SK-N-SH treated with all-trans-retinoic acid at 6 μM for 48 hours (cell line): ENCODE data around the gene NFKBIZ.

Source experiments
- BACH2 ChIP-seq: fragments of 250-450 bp; sonication (Bioruptor Pico); IDR thresholded peaks from 2 replicates; pipeline ENCODE4 v1.9.0; 2021; ENCODE audit warnings: mild to moderate bottlenecking, borderline replicate concordance
- CSRNP3 ChIP-seq: fragments of 250-450 bp; sonication (Bioruptor Pico); IDR thresholded peaks from 2 replicates; pipeline ENCODE4 v1.5.1; 2021; ENCODE audit warnings: mild to moderate bottlenecking, moderate library complexity
- OSR1 ChIP-seq: fragments of 250-450 bp; sonication (Bioruptor Pico); IDR thresholded peaks from 2 replicates; pipeline ENCODE4 v1.8.0; 2022; ENCODE audit warnings: moderate library complexity, mild to moderate bottlenecking, inconsistent platforms
- RARB ChIP-seq: fragments of 250-450 bp; sonication (Bioruptor Pico); IDR thresholded peaks from 2 replicates; pipeline ENCODE4 v1.8.0; 2021; ENCODE audit warnings: mild to moderate bottlenecking, moderate library complexity
- TCF4 ChIP-seq: fragments of 250-450 bp; sonication (Bioruptor Pico); IDR thresholded peaks from 2 replicates; pipeline ENCODE4 v1.8.0; 2021; ENCODE audit warnings: mild to moderate bottlenecking, moderate library complexity, borderline replicate concordance
- ZFP3 ChIP-seq: fragments of 250-450 bp; sonication (Bioruptor Pico); IDR thresholded peaks from 2 replicates; pipeline ENCODE4 v1.5.0; 2020; ENCODE audit warnings: mild to moderate bottlenecking, moderate library complexity
- ZFP30 ChIP-seq: fragments of 450-650 bp; formaldehyde crosslinking; IDR thresholded peaks from 2 replicates; pipeline ENCODE4 v1.5.0; 2022; ENCODE audit warnings: mild to moderate bottlenecking, moderate library complexity
- ZNF70 ChIP-seq: fragments of 450-650 bp; formaldehyde crosslinking; IDR thresholded peaks from 2 replicates; pipeline ENCODE4 v1.5.0; 2020; ENCODE audit warnings: mild to moderate bottlenecking, moderate library complexity

- no peak for TF ChIP-seq CSRNP3 (CRISPR knock-in tag)
- no peak for TF ChIP-seq ZNF70 (CRISPR knock-in tag)
- TF ChIP-seq ZFP3 (CRISPR knock-in tag) = no peak
- no peak for TF ChIP-seq RARB
- TF ChIP-seq TCF4 (CRISPR knock-in tag) = no peak
- TF ChIP-seq BACH2 (CRISPR knock-in tag) = no peak
- no peak for TF ChIP-seq OSR1
- no peak for TF ChIP-seq ZFP30 (CRISPR knock-in tag)
These were observed 29.3 kb downstream of the NFKBIZ start for GRCh38 chr3:101878589-101878988.
